GM19438 (cell line): ENCODE data around the gene ROR2.

Source experiments
- ATAC-seq: cut with Tn5 transposase; IDR thresholded peaks from one replicate; pipeline ENCODE4 v1.9.1; 2021; ENCODE audit warnings: low read depth; ENCODE audit not compliant: unreplicated experiment

ROR2 gene

DNA sequence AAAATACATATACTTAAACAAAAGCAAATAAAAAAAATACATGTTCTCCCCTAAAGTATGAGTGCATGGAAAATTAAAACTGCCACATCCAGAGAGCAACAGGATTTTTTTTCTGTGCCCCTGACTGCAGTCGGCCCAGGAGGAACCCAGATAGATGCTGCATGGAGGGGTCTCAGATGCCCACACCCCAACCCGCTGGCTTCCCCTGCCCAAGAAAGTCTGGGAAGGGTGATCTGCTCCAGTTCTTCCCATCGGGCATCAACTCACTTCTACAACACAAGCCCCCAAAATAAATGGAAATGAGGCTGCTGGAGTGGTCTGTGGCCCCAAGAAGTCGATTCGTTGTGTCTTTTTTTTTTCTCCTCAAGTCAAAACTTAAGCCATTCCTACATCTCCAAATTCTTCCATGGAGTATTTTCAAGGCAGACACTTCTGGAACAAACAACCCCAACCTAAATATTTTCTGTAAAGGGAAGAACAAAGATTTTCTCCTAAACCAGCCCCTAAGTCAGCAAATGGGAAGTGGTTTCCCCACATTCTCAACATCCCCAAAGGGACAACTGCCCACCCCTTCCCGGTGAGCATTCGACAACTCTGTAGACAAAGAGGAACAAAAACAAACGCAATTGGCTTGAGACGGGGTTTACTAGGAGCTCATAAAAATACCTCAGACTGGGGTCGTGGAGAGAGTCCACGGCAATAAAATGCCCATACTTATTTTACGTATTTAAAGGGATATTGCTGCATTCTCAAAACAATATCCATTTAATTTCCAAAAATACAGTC lies 46.7 kb downstream of the ROR2 start:
- no peak for ATAC-seq

- no peak for ATAC-seq
Measured at GRCh38 chr9:91902475-91903125, 47.4 kb downstream of the ROR2 start.

GRCh38 chr9:91900797-91901177 lies 49.2 kb downstream of the ROR2 start:
- no peak for ATAC-seq

- no peak for ATAC-seq
Measured at GRCh38 chr9:91900055-91900796, 49.8 kb downstream of the ROR2 start.

GRCh38 chr9:91899594-91899993 lies 50.4 kb downstream of the ROR2 start:
- ATAC-seq = no peak

DNA sequence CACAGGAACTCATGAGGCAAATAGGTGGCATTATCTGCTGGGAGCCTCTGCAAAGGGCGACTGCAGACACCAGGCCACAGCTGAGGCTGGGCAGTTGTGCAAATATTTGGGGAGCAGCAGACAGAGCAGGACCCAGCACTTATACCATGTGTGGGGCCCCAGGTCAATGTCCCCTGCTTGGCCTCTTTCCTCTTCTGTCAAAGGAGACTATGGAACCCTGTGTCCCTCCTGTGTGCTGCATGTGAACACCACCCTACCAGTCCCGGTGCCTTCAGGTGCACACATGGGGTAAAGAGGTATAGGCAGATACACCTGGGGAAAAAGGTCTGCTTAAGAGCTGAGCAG lies 50.8 kb downstream of the ROR2 start:
- no peak for ATAC-seq

GRCh38 chr9:91898451-91899218 lies 51.4 kb downstream of the ROR2 start:
- no peak for ATAC-seq

DNA sequence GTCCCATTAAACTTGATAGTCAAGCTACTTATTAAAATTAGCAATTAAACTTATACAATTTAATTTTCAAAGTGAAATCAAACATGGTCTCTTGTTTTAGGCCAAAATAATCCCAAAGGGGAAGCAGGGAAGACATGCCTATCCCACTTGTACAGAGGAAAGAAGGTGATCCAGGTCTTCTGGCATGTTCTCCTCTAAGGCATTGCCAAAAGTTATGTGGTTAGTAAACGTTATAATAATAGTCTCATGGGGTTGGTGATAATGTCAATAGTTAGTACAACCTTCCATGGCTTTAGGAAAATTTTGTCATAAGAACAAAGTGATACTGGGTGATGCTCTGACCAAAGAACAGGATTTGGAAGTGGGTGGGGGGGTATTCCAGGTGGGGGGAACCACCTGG lies 52.8 kb downstream of the ROR2 start:
- ATAC-seq = no peak

DNA sequence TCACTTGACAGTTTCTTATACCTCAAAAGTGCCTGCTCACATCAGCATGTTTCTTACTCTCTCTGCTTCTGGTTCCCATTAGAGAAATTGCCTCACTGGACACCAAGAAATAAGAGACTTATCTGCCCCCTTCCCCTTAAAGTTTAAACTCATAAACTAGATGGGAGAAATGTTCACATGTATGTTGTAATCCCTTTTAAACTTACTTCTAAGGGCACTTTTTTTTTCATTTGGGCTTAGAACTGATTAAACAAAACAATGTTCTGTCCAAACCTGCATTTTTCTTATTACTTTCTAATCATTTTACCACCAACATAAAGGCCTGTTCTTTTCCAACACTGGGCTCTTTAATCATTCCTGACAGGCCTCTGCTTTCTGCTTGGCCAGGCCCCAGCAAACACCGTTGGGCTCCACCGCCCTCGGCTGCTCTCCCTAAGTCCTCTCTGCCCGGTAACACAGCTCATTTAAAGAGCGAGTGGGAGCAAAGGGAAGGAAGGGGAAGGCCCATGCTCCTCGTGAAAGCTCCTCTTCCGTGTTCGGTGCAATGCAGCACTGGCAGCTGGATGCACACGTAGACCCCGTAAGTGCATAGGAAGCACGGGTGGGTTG lies 53.4 kb downstream of the ROR2 start:
- no peak for ATAC-seq

DNA sequence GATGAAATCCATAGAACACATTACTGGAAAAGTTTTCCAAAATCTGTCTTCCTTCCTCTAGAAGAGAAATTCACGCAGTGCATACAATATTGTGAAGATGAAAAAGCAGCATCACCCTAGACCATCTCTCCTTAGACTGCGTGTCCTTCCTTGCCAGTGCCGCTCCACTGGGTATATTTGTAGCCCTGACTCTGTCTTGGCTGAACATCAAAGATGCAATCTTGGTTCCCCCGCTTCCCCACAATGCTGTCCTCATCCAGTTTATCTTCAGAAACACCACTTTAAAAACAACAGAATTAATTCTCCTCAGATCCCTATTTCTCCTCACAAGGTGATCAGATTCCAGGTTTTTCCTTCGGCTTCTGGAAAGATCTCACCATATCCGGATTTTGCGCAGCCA lies 53.9 kb downstream of the ROR2 start:
- ATAC-seq = no peak

- ATAC-seq = no peak
Measured at GRCh38 chr9:91894536-91894935, 55.5 kb downstream of the ROR2 start.

DNA sequence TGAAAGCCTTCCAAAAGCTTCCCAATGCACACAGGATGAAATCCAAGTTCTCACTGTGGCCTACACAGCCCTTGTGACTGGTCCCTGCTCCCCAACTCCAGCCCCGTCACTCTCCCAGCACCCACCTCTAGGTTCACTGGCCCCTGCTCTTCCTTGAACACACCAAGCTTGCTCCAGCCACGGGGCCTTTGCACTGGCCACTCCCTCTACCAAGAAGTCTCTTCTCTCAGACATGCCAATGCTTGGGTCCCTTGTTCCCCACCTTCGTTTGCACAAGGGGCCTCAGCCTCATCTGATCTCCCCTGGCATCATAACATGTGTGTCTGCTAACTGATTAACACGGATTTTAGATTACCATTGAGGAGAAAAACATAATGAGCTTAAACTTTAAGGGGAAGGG lies 56.0 kb downstream of the ROR2 start:
- ATAC-seq = no peak

- no peak for ATAC-seq
Measured at GRCh38 chr9:91891915-91892314, 58.1 kb downstream of the ROR2 start.

DNA sequence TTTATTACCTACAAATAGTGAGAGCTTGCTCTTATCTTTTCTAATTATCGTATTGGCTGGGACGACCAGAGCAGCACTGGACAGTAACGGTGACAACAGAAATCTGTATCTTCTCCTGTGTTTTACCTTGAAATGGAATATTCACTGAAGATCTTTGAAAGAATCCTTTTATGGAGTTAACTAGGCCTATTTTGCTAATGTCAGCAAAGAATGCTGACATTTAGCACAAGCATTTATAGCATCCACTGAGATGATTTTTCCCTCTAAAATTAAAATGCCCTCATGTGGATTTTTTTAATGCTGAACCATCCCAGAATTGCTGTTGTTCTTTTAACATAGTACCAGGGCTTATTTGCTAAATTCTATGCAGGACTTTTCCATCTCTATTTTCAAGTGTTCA lies 59.4 kb downstream of the ROR2 start:
- ATAC-seq = no peak

- ATAC-seq = no peak
Measured at GRCh38 chr9:91889161-91889911, 60.7 kb downstream of the ROR2 start.

DNA sequence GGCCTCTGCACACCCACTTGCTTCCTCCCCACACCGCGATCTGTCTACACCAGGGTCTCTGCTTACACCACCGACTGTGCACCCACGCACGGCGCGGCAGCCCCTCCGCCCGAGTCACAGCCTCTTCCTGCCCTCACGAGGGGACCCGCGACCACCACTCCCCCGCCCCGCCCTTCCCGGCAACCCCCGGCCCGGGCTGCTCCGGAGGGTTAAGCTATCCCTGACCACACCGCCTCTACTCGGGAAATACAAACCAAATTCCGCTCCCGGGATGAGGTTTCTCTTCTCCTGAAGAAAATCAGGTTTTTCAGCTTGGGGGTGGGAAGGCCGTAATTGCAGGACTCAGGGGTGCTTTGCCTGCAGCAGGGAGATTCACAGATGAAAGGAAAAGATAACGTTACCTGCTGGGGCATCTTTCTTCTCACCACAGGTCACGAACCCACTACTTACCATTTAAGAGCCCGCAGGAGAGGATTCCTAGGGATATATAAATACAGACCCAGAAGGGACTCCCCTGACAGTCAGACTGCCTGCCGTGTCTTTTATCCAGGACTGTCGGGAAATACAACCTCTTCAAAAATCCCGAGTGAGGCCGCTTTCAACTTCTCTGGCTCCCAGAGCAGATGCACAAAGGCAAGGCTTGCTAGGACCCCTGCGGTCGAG lies 63.5 kb downstream of the ROR2 start:
- no peak for ATAC-seq

DNA sequence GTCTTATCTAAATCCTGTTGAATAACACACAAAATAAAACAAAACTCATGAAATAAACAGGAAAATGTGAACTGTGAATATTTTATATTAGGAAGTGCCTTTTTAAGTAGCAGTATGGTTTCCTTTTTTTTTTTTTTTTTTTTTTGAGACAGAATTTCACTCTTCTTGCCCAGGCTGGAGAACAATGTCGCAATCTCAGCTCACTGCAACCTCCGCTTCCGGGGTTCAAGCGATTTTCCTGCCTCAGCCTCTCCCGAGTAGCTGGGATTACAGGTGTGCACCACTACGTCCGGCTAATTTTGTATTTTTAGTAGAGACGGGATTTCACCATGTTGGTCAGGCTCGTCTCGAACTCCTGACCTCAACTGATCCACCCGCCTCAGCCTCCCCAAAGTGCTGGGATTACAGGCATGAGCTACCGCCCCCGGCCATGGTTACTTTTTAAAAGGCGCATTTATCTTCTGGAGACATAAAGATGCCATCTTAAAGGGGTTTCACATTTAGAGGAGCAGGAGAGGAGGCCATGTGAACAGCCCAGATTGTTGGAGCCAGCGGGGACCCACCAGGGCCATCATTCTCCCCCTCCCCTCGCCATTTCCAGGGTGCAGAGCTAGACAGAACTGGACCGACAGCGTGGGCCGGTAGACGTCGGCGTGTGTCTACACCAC lies 64.1 kb downstream of the ROR2 start:
- no peak for ATAC-seq

DNA sequence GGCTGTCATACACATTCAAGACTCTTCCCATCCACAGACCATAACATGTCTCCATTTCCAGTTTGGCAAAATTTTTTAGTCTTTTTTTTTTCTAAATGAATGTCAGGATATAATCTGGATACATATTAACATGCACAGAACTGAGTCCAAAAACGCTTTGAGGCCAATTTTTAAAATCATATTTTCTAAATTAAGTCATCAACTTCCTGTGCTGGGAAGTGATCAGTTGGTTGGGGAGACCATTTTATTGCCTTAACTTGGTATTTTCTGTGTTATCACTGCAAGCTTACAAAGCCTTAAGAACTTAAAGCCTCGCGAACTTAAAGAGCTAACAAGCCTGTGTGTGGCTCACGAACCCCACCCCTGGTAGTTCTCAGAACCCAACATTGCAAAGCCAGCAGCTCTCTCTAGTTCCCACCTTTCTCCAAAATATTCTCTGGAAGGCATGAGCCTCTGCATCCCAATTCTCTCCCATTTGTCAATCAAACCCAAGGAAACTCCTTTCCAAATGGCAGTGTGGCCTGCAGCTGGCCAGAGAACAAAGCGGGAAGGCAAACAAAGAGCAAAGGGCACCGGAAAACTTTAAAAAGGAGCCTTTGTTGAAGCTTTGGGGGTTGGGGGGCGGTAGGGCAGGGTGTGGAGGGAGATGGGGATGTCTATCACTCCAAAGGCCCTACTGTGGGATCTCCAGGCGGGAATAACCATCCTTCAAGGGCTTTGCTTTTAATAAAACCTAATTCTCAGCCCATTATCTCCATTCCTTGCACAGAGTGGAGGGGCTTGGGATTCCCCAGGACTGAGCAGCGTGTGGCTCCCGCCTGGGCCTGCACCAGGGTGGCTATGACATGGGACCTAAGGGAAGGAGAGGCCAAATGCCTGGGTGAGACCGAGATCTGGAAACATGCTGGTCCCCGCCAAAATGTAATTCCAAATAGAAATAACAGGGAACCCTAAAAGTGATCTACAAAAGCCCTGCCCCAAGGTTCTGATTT lies 65.0 kb downstream of the ROR2 start:
- no peak for ATAC-seq
